Forelimb muscle (tissue), 1 donor: ENCODE data around the gene GRIP1. TPM values are rescaled to one million over a fixed set of nuclear protein-coding genes. Genes with fewer than 3 reads are reported as not detected.
"Not testable (repeated sequence)": the region's sequence is repeated elsewhere in the genome, so short reads cannot be mapped to it uniquely, and the experiment has no call there.

ENCODE experiments used
- DNase-seq: peaks from one replicate; pipeline ENCODE4 v3.0.0-alpha.2; 2013; ENCODE audit warnings: low read depth
- polyA plus RNA-seq: library from polyadenylated mRNA; unstranded; fragments of 120-200 nt; gene quantifications from one replicate; pipeline ENCODE4 v1.2.1, GENCODE V29; 2013; ENCODE audit not compliant: insufficient read length

The GRIP1 gene
- polyA plus RNA-seq, 1 donor, result 1.1 TPM

DNA sequence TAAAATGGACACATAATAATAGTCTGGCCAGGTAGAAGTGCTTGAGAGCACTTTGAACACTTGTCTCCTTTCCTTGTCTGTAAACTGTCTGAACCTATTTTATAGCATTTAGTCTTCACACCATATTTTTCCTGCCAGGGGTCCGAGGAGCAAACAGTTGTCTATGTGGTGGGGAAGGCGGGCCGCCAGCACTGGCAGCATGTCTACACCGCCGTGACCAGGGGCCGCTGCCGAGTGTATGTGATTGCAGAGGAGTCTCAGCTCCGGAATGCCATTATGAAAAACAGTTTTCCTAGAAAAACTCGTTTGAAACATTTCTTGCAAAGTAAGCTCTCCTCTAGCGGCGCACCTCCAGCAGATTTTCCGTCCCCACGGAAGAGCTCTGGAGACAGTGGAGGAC is 347.9 kb downstream of the GRIP1 start:
- DNase-seq, result no peak

DNA sequence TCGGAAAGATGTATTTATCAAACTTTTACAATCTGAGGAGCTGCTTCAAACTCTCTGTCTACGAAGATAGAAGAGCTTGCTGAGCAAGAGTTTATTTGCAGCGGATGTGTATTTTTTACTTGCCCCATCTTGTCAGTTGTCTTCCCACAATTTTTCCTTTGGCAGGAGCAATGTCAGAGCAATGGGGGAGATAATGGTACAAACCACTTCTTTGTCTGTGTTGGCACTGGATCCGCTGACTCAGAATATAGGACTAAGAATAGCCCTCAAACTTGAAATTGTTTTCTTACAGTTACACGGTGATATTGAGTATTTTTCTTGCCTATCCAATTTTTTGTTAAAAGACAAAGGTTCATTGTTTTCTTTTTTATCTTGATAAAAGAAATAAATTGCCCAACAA is 348.9 kb downstream of the GRIP1 start:
- DNase-seq, result no peak

DNA sequence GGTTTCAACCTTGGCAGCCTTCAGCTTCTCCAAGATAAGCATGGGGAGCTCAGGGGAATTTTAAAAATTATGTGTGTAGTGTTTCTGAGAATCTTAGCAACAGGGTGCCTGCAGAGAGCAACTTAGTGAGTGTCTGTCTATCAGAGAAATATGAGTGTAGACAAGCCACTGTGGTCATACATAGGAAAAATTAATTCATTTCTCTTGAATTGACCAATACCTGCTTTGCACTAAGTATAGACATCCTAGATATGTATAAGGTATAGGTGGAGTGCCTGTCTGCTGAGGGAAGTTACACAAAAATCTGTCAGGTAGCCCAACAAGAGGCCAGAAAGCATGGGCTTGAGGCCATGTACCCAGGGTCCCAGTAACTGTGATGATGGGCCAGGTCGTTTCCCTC is 355.9 kb downstream of the GRIP1 start:
- no peak for DNase-seq

DNA sequence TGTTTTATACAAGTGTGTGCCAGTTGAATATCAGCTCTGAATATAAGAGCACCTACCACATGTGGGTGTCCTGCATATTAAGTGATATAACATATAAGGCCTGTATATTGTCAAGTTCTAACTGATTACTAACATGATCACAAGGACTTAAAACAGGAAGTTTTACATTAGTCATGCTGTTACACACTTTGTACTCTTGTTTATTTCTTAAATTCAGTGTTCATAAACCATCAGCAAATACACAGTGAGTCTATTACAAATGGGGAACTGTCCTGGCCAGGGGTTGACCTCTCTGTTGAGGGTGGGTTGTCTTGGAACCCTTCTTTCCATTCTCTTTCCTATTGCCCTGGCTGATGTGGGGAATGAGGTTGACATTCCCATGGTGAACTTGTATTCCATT is 357.4 kb downstream of the GRIP1 start:
- DNase-seq, result no peak

DNA sequence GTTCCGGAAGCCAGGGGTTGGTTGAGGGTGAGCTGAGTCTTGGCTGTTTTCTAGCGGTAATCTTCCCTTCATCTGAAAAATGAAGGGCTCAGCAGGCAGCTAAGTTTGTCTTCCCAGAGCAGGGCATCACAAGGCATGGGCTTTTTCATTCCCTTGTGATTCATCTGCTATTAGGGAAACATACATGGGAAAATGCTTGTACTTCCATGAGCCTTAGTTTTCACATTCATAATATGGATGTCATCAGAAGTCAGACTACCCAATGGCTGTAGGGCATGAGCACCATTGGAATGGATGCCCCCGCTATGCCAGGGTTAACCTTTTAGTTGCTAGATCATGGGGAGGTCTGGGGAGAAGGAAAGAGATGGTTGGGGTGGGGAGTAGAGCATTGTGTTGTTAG is 357.9 kb downstream of the GRIP1 start:
- no peak for DNase-seq

DNA sequence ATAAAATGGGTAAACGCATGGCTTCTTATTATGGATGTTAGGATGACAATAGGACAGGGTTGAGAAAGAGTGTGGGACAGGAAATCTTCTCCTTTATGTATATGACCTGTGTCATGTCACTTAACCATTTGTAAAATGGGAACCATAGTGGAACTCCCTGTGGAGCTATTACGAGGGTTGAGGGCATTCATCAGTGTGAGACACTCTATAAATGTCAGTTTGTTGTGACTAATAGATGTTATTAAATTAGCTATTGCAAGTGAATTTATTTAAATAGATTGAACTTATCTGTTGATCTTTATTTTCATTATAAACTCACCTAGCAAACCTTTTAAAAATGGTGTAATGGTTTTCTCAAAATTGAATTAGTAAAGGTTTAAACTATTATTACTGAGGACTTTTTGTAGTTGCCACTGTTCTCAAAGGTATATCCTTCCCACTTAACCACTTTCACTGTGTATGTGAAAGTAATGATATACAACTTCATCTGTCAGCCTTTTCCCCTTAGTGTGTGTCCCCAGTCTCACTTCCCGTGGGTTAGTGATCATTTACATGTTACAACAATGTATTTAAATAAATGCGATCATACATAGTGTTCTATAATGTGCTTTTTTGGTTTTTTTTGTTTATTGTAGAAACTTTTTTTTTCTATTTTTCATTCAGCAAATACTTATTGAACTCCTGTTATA is 359.5 kb downstream of the GRIP1 start:
- DNase-seq, result no peak

DNA sequence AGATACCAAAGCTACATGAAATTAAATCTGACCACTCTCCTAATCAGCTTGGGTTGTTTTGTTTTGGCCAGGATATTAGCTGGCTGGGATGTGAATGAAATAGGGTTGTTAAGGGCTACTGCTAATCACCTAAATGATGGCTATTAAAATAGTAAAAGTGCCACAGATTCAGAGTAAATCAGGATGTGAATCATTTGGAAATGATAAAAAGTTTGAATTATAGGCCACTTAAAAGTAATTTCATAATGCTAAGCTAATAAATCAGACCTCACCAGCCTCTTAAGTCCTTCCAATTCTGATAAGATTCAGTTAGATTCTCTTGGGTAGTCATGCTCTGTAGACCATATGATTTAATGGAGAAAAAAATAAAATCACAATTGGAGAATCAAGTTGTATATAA is 364.6 kb downstream of the GRIP1 start:
- DNase-seq, result no peak

DNA sequence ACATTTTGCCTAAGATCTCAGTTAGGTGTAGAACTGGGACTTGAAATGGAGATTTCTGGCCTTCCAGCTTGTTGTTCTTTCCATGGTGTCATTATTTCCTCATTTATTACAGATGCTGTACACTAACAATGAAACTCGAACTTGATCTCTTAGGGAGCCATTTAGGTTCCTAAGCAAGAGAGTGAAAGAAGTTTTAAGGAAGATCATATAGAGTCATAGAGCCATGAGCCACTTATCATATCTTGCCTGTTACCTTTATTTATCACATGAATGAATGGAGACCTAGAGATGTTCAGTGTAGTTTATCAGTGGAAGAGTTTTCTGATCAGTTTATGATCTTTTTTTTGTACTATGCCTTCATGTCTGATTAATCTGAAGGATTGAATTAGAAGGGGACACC is 366.7 kb downstream of the GRIP1 start:
- DNase-seq, result no peak

DNA sequence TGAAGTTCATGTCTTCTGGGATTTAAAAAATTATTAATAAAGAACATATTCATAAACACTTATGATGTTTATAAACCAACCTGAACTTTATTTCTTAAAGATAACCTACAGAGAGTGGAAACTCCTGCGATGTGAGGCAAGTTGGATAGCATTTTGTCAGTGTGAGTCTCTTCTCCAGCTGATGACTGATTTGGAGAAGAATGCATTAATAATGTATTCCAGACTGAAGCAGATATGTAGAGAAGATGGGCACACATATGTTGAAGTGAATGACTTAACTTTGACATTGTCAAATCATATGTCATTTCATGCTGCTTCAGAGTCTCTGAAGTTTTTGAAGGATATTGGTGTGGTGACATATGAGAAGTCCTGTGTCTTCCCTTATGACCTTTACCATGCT is 369.3 kb downstream of the GRIP1 start:
- no peak for DNase-seq

DNA sequence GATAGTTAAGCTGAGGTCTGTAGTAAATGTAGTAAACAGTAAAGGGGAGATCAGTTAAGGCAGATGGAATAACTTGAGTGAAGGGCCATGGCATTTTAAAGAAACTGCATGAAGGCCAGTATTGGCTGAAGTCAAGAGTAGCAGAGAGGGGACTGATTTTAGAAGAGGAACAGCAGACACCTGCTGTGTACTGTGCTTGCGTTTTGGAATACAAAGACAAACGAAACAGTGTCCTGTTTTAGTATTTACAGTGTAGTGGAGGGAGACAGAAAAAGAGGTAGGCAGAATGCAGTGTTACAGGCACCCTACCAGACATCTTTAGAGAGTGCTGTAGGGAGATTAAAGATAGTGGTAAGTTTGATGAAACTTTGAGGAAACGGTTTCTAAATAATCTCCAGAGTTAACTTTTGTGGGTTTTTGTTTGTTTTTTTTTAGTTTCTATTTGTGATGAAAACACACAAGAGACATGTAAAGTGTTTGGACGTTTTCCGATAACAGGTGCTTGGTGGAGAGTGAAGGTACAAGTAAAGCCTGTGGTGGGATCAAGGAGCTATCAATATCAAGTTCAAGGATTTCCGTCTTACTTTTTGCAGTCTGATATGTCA is 374.5 kb downstream of the GRIP1 start:
- DNase-seq, result no peak

DNA sequence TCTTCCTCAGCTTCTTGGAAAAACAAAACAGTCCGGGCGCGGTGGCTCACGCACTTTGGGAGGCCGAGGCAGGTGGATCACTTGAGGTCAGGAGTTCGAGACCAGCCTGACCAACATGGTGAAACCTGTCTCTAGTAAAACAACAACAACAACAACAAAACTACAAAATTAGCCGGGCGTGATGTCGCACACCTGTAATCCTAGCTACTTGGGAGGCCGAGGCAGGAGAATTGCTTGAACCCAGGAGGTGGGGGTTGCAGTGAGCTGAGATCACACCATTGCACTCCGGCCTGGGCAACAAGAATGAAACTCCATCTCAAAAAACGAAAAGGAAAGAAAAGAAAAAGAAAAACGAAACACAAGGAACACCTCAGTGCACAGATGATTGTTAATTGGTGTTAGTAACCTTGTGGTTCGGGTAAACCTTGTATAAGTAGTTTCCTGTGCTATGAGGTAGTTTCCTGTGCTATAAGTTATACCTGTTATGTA is 375.5 kb downstream of the GRIP1 start:
- not testable (repeated sequence) for DNase-seq

DNA sequence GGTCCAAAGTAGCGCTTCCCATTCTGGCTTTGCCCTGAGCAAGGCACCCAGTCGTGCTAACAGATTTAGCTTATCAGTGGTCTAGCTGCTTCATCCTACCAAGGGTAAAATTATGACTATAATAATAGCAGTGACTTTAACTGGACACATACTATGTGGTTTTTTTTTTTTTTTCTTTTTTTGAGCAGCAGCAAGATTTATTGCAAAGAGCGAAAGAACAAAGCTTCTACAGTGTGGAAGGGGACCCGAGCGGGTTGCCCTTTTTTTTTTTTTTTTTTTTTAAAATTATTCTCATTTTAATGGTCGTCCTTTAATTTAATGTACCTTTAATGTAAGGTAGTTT is 376.1 kb downstream of the GRIP1 start:
- no peak for DNase-seq

DNA sequence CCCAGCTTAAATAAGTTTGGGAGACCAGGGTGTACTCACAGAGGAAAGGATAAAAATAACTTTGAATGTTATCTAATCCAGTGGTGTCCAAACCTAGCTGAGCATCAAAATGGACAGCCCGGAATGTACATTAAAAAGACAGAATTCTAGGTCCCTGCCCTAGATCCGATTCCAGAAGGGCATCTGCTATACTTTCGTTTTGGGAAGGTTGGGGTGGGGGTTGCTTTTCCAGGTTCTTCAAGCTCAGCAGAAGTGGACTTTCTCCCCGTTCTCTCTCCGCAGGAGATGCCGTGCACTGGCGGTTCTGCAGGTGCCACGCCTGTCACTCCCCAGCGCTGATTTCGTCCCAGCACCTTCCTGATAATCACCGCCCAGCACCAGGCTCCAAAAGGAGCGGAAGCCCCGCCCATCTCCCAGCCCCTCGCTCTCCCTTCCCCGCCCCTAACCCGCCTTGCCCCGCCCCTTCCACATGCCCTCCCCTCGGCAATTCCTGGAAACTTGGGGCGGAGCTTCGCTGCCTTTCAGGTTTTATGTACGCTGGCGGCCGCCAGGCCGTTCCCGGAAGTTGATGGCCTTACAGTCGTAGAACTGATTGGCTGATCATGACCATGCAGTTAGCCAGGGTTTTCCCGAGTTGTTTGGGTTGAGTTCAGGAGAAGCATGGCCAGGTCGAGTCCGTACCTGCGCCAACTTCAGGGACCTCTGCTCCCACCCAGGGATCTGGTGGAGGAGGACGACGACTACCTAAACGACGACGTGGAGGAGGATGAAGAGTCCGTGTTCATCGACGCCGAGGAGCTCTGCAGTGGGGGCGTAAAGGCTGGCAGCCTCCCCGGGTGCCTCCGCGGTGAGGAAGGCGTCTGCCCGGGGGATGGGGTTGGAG is 376.7 kb downstream of the GRIP1 start, which contains the start of gene HELB:
TSS of gene HELB (plus strand) at position 550 of the 883 bp plus-strand sequence. CDS start at position 661, 111 bp downstream.
- peak; percentile 97 for DNase-seq

DNA sequence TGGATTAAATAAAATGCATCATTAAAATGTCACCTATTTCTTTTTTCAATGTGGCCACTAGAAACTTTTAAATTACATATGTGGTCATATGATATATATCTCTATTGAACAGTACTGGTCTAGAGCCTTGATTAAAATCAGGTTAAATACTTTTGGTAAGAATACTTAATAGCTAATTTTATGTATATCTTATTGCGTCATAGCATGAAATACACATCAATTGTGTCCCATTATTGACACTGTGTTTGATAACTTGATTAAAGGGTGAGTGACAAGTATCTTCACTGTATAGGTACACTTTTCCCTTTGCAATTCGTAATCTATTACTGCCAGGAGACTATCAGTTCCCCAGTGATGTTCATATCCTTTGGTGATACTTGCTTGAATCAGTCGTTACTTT is 381.0 kb downstream of the GRIP1 start:
- no peak for DNase-seq
